ENCODE results near the gene FAM107B.

GRCh38 chr10:14774214-14774580, 500 bp downstream of the FAM107B start:
- TF ChIP-seq CTCF (conservative IDR thresholded peaks at IDR 0.05; ENCODE audit: low read depth in 2 of 2) (no peak), EZH2phosphoT487 (IDR thresholded peaks at IDR 0.05; ENCODE audit: unreplicated experiment) (no peak)

Data from GM23338 (cell line).